GM19351 (cell line): ENCODE measurements around the gene NEDD8.
"Not testable (repeated sequence)": the region's sequence is repeated elsewhere in the genome, so short reads cannot be mapped to it uniquely, and the experiment has no call there.

Experiments
- ATAC-seq: cut with Tn5 transposase; IDR thresholded peaks from one replicate; pipeline ENCODE4 v1.9.1; 2021; ENCODE audit warnings: mild to moderate bottlenecking, moderate library complexity; ENCODE audit not compliant: unreplicated experiment

Gene NEDD8

DNA sequence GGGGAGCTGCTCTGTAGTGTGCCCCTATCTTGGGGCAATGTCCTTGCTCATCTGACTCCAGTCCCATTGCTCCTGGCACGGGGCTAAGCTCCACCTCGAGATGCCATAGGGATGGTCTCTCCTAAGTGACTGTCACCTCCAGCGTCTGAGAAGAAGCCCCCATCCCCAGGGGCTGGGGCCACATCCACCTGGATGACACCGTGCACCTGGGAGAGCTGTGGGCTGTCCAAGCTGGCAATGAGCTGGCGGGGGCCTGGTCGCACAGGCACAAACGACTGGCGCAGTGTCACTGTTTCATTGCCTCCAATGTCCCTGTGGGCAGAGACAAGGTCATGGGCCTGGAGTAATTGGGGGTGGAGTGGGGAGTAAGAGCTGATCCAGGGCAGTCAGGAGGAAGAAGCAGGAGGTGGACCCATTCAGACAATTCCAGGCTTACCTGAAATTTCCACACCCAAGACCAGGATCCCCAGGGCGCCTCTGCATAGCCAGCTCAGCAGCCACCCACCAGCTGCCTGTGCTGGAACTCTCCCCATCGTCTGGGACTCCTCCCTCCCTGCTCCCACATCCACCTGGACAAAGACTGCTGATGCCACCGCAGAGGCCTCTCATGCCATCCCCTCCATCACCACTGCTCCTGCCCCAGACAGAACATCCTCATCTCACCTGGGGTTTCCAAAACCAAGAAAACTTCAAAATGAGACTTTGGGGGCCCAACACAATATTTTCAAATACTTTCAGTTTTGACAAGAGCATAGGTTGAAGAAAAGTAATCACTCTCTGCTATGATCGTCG, 17.3 kb upstream of the NEDD8 start:
- no peak for ATAC-seq

DNA sequence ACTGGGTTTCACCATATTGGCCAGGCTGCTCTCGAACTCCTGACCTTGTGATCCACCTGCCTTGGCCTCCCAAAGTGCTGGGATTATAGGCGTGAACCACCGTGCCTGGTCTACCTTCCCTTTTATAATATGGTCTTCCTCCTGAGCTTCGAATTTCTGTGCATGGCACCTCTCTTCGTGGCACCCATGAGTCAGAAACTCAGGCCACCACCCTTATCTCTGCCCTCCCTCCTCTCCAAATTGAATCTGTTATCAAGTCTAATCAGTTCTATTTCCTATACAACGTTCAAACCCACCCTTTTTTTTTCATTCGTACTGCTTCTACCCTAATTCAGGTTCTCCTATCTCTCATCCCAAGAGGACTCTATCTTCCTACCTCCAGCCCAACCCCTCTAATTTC, 15.3 kb upstream of the NEDD8 start:
- no peak for ATAC-seq

DNA sequence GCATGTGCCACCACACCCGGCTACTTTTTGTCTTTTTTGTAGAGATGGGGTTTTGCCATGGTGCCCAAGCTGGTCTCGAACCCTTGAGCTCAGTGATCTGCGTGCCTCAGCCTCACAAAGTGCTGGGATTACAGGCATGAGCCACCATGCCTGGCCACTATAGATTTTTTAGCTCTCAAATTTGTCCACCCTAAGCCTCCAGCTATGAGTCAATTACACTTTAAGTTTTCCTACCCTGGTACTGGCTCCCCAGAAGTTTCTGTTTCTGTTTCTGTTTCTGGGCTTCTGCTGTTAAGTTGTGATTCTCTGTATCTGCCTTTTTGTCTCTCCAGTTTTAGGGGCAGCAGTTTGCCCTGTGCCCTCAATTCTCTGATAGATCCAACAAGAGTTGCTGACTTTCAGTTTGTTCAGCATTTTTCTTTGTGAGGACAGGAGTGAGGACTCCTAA, 14.6 kb upstream of the NEDD8 start:
- peak; percentile 26 for ATAC-seq

DNA sequence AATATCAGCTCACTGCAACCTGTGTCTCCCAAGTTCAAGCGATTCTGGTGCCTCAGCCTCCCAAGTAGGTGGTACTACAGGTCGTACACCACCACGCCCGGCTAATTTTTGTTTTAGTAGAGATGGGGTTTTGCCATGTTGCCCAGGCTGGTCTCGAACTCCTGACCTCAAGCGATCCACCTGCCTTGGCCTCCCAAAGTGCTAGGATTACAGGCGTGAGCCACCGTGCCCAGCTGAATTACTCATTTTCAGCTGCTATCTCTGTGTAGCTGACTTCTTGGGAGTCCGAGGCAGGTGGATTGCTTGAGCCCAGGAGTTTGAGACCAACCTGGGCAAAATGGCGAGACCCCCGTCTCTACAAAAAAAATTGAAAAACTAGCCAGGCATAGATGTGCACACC, 13.2 kb upstream of the NEDD8 start:
- not testable (repeated sequence) for ATAC-seq

DNA sequence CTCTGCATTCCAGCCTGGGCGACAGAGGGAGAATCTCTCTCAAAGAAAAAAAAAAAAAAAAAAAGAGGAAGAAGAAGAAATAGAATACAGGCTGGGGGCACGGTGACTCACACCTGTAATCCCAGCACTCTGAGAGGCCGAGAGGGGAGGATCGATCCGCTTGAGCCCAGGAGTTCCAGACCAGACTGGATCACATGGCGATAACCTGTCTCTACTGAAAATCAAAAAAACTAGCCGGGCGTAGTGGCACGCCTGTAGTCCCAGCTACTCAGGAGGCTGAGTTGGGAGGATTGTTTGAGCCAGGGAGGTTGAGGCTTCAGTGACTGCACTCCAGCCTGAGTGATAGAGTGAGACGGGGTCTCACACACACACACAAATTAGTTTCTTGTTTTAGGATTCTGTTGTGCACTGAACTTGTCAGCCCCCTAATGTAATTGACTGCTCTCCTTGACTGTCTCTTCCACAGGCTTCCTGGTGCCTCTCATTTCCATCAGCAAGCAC, 11.2 kb upstream of the NEDD8 start:
- no peak for ATAC-seq

DNA sequence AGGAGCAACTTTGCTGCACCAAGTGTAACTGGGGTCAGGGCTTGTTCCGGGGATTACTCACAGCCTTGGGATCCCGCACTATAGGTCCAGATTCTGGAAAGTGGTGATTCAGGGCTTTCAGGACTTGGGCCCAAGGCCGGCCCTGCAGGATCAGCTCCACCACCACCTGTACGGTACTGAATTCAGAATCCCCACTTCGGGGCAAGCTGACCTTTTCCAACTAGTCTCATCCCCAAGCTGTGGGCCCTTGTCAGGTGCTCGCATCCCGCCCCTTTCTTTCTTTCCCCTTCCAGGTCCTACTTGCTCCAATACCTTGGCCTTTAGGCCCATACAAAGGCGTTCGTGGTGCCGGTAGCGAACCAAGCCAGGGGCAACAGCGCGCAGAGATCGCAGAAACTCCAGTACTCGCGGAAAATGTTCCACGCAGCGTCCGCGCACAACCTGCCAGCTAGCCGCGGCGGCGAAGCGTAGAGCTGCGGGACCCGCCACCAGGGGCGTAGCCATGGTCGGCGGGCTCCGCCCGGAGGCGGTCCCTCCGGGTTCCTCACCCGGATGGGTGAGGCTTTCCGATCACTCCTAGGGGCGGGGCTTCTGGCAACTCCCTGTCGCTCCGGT, 9.8 kb upstream of the NEDD8 start:
- ATAC-seq: peak; percentile 77

DNA sequence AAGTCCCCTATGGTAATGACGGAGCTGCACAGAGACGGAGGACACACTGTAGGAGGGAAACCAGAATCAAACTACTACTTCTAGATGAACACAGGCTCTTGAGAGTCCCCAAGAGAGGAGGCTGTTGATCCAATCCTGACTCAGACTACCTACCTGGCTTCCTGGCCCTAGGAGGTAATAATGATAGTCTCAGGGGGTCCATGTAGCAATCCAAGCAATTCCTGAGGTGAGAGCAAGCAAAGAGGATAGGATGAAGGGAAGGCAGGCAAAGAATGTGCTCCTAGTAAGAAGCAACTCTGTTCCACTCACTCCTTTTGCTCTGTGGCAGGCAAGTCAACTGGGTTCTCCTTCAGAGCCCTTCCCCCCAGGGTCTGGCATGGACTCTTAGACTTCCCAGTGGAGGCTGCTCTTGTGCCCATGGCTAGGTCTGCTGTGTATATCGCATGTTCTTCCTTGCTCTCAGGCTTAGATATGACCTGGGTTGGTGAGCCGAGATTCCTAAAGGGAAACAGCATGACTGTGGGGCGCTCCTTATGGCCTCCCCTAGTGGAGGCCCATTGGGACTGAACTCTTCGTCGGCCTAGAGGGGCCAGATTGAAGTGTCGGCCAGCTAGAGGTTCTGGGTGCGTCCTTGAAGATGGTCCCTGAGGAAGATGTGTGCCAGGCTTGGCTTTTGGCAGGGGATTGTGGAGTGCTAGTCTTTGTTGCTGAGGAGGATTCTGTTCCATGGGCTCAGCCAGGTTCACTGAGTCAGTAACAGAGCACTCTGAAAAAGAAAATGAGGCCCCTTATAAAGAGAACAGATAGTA, 8.1 kb upstream of the NEDD8 start:
- no peak for ATAC-seq

DNA sequence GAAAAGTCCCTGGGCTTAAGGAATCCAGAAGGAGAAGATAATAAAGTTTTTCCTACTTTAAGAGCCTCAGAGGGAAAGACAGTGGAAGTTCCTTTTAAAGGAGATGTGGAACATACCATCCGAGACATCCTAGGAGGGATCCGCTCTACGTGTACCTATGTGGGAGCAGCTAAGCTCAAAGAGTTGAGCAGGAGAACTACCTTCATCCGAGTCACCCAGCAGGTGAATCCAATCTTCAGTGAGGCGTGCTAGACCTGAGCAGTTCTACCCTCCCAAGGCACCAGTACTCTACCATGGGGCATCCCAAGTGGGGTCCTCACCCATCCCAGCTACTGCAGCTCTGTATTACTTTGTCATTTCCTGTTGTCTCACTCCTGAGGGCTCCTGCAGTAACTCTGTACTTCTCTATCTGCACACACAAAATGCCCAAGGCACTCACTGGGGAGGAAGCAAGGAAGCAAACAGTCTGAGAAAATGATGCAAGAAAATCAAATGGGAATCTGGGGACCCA, 6.4 kb upstream of the NEDD8 start:
- no peak for ATAC-seq

DNA sequence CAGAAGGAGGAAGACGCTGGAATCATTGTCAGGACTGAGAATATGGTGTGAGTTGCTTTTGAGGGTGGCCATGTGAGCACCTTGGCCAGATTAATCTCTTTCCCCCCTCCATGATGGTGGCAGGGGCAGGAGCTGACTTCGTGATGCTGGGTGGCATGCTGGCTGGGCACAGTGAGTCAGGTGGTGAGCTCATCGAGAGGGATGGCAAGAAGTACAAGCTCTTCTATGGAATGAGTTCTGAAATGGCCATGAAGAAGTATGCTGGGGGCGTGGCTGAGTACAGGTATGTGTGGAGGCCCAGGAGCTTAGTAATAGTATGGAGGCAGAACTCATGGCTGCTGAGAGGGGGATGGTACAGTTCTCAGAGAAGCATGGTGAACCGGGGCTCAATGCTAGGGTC, 6.0 kb upstream of the NEDD8 start:
- ATAC-seq: no peak

DNA sequence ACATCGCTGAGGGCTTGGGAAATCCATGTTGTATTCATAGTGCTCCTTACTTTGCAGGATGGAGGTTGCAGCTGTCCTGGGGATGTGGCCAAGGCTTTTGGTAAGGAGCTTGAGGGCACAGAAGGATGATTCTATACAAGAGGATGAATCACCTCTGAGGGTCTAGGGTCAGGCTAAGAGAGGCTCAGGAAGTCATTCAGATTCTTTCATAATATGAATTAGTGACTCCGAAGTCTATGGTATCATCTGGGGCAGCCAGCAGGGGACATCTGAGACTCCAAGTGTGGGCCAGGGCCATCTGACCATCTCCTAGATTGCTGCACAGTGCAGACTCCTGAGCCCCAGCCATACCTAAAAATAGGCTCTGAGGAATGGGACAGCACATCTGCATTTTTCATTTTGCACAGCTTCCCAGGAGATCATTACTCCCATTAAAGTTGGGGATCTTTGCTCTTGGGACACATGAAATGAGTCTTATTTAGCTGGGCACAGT, 5.3 kb upstream of the NEDD8 start:
- ATAC-seq: no peak

DNA sequence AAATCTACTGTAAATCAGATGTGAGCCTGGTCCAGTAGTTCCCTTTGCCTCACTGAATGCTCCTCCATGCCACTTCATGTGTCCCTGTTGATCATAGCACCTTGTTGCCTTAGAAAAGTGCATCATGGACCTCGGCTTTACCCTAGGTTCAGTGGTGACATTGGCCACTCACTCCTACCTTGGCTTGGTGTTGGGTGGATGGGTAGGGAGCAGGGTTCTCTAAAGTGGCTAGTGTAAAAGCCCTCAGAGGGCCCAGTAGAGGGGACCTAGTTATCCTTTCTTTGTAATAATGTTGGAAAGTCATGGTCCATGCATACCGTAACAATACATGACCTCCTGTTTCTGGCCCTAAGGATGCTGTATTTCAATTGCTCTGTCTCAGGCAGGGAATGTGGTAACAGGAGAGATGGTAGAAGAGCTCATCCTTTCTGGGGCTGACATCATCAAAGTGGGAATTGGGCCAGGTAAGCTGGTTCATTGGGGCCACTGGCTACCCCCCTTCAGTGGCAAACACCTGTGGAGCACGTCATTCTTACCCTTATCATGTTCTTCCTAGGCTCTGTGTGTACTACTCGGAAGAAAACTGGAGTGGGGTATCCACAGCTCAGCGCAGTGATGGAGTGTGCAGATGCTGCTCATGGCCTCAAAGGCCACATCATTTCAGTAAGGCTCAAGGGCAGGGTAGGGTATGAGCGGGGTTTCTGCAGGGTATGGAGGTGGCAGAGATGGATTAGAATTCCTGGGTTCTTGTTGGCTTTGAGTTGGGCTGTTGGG, 4.7 kb upstream of the NEDD8 start:
- ATAC-seq: no peak

DNA sequence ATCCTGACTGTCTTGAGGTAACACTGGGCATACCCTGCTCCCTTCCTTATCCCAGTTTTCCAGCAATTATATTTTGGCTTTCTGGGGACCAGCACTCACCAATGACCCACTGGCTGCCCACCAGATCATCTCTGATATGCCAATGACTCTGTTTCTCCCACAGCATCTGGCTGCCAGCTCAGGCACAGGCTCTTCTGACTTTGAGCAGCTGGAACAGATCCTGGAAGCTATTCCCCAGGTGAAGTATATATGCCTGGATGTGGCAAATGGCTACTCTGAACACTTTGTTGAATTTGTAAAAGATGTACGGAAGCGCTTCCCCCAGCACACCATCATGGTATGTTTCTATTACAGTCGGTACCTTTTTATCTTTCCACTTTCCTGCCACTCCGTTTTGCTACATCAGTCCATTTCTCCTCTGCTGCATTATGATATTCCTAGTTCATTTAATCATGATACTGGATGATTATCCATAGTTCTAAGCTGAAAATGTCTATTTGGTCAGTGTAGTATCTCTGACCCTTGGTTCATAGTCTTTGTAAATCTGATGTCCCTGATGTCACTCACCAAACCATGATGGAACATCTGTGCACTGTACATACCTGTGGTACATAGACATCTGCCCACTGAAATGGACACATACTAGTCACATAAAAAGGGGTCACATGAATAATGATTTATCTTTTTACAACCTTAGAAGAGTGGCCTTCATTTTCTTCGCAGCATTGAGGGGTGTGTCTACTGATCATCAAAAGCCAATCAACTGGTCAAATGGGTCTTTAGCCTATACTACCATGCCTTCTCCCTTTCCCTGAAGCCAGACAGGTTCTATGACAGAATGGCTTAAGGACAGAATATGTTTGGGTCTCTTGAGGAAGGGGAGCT, 3.9 kb upstream of the NEDD8 start:
- ATAC-seq: no peak

DNA sequence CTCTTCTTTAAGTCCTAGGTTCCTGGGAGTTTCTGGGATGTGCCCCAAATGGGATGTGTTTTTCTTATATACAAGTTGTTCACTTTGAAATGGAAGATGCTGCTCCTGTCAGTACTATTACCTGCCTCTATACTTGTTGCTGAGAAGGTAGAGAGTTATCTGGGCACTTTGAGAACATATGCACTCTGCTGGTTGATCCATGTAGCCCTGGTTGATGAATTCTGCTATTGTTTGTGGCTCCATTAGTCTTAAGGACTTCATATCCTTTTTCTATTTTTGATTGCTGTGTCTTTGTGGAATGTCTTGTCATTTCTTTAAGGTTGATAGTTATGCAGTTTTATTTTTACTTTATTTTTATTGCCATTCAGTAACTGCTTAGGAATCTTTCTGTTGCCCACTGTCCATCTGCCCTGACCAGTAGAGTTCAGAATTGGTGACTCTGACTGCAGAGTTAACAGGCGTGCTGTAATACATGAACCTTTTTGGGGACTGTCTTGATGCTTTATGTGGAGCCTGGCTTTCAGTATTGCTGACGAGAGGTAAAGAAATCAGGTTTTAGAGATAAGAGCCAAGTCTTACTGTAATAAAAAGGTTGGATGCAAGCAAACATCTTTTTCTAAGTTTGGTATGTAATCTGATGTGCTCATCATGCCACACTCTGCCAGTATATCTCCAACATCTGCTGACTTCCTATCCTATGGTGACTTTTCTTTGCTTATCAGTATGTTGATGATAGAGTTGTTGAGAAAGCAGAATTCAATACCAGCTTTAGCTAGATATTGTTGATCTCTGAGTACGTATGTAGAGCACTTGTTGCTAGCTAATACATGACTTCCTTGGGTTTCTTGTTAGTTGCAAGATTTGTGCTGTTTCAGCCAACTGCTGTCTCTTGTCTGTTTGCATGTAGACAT, 2.2 kb upstream of the NEDD8 start:
- no peak for ATAC-seq

DNA sequence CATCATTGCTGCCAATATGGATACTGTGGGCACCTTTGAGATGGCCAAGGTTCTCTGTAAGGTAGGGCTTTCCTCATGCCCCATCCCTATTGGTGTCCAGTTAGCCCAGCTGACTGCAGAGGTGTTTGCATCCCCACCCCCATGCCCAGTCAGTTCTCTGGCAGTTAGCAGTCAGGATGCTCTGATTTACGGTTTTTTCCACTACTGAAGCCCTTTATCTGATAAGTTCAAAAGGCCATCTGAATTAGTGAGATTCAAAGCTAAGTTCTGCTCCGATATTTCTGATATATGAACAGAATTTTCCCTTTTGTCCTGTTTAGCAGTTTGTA, 1.3 kb upstream of the NEDD8 start:
- ATAC-seq: no peak

DNA sequence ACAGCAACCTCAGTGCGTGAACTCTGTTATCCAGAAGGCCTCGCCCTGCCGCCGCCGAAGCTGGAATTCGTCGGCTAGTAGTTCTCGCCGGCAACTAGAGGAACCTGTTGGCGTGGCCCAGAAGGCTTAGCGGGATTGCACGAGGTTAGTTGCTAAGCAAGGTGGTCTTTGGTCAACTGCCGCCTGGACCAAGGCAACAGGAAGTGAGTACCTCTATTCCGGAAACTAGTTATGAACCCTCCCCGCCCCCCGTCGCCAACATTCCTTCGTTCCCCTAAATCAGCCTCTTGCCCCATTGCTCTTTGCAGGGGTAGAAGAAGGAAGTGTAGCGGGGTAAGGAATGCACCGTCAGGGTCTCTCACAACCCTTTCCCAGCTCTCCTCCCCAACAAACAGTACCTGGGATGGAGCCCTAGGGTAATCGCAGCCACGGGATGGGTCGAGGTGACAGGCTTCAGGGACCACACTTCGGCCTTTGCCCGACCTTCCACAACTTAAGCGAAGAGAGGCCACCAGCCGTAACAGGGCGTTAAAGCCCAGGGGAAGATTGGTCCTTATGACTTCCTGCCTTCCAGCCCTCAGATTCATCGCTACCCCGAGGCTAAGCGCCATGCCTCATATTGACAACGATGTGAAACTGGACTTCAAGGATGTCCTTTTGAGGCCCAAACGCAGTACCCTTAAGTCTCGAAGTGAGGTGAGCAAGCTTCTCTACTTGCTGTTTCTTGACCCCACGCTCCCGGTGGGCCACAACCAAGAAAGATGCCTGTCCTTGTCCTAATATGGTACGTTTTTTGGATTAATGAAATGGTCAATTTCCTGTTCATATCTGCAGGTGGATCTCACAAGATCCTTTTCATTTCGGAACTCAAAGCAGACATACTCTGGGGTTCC, 724 bp upstream of the NEDD8 start, which contains the start of gene GMPR2:
Gene GMPR2, plus strand, starts transcription at position 285 of the 893 bp plus-strand sequence. Its CDS starts 325 bp downstream, at position 610.
- peak; percentile 59 for ATAC-seq

DNA sequence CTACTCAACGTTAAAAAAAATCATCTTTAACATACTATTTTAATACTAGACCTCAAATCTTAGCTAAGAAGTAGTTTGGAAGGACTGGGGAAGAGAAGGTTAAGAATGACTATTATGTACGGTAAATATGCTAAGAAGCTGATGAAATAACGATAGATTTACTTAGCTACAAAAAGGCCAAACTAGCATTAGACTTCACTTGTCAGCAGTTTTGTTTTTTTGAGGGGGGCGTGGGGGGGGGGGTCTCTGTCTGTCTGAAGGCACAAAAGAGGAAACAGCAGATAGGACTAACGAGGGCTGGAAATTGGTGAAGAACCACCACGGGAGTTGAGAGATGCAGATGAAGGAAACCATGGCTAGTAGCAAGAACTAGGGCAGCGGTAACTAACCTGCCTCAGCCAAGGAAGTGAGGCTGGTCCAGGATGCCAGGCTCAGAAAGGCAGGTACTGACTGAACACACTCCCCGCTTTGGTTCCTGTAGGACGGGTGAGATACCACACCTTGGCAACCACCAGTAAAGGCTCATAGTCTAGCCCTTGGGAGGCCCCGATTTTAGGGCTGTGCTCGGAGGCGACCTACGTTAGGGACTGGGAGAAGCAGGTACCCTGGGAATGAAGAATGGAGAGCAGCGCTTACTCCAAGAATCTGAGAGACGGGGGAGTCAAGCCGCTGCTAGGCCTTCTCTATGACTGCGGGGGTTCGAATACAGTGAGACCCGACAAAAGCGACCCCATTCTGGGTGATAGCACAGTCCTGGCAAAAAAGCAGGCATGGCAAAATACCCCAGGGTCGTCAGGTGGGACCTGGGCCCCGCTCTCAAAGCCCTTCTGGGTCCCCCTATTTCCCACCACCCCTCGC, 675 bp downstream of the NEDD8 start:
- peak; percentile 15 for ATAC-seq
